Transverse colon (tissue), 4 donors: ENCODE results near the gene SIGLEC1. TPM values are rescaled to one million over a fixed set of nuclear protein-coding genes. Genes with fewer than 3 reads are reported as not detected.

Source experiments
- DNase-seq: peaks from one replicate; pipeline ENCODE4 v3.0.0-alpha.2; 2019
- H3K27ac ChIP-seq, 4 donors: fragments of 200-600 bp; sonication (generic); 2 replicates each; pipeline ENCODE4 v1.5.1; 2016 to 2018; ENCODE audit warnings: inconsistent platforms in 4 of 4
- H3K27me3 ChIP-seq: fragments of 200-600 bp; sonication (generic); 2 replicates; pipeline ENCODE4 v1.5.1; 2017; ENCODE audit warnings: inconsistent platforms
- H3K36me3 ChIP-seq, 4 donors: fragments of 200-600 bp; sonication (generic); 2 replicates each; pipeline ENCODE4 v1.5.1; 2017 to 2019; ENCODE audit warnings: inconsistent platforms in 4 of 4
- H3K4me1 ChIP-seq, 4 donors: fragments of 200-600 bp; sonication (generic); 2 replicates each; pipeline ENCODE4 v1.5.1; 2017 to 2020; ENCODE audit warnings: inconsistent platforms in 4 of 4
- H3K4me3 ChIP-seq, 4 donors: fragments of 200-600 bp; sonication (generic); 1 replicate in 1 of 4; 2 replicates in 3 of 4; pipeline versions ENCODE4 v1.5.1 to v1.6.1; 2017 to 2019; ENCODE audit warnings: inconsistent platforms in 4 of 4
- H3K9me3 ChIP-seq, 2 donors: fragments of 200-600 bp; sonication (generic); 2 replicates each; pipeline ENCODE4 v1.5.1; 2017 to 2019; ENCODE audit warnings: inconsistent platforms in 2 of 2
- CTCF ChIP-seq, 5 experiments: fragments of 200-600 bp in 3 of 5; fragments of 450-650 bp in 2 of 5; sonication (generic) in 3 of 5; IDR thresholded peaks; 1 replicate in 2 of 5; 2 replicates in 3 of 5; pipeline ENCODE4 v1.5.1; 2016 to 2017; ENCODE audit warnings: antibody characterized with exemption in 5 of 5, inconsistent platforms in 3 of 5, mild to moderate bottlenecking in 2 of 5, moderate library complexity in 1 of 5
- EP300 ChIP-seq: sonication (generic); formaldehyde crosslinking; IDR thresholded peaks from one replicate; pipeline ENCODE4 v1.6.1; 2017; ENCODE audit warnings: antibody characterized with exemption, low read depth
- POLR2A ChIP-seq: fragments of 450-650 bp; IDR thresholded peaks from one replicate; pipeline ENCODE4 v1.6.1; 2016; ENCODE audit warnings: antibody characterized with exemption, mild to moderate bottlenecking, moderate library complexity
- POLR2AphosphoS5 ChIP-seq, 3 donors: sonication (generic); formaldehyde crosslinking; IDR thresholded peaks; one replicate each; pipeline ENCODE4 v1.6.1; 2016; ENCODE audit warnings: antibody characterized with exemption in 3 of 3
- WGBS, 2 donors: methylation state at CpG; one replicate each; pipeline ENCODE4 v1.1.5; 2018; ENCODE audit warnings: low coverage in 1 of 2; 5-methylcytosine and 5-hydroxymethylcytosine counted together
- in situ Hi-C, 4 donors: fragments of 200-750 bp; cut with MboI; loops; one replicate each; pipeline versions ENCODE4 v1.15.0 to v1.15.1; 2017; ENCODE audit warnings: low sequenced_read_pairs in 3 of 4, low pct_ligation_motif_present in 1 of 4, low pct_unique_long_range_greater_than_20kb in 1 of 4
- intact Hi-C: fragments of 100-400 bp; cut with DNase I; formaldehyde crosslinking; loops from one replicate; pipeline ENCODE4 v1.15.1; 2023; ENCODE audit warnings: low total_unique reads
- total RNA-seq, 4 donors: library from RNA; depleted of rRNA; stranded (reverse); fragments of >200 nt; gene quantifications; one replicate each; pipeline ENCODE4 v1.1.0, GENCODE V29; 2016

The SIGLEC1 gene
- total RNA-seq, 4 donors from 2014 or later: 2.2 to 17.6 (median 7.9) TPM

GRCh38 chr20:3731944-3732326 lies 19.5 kb upstream of the SIGLEC1 start:
- Histone ChIP-seq H3K36me3 (no peaks in the 10 kb centered on the region), H3K4me1 (peaks cover 0 to 13% (median 8%) of the 10 kb centered on the region in 4 donors), H3K27ac (peak overlapping the region in 2 of 4 donors; percentile 12 to 53), H3K27me3 (peaks cover 33% of the 10 kb centered on the region), H3K9me3 (no peaks in the 10 kb centered on the region), H3K4me3 (no peak overlapping the region)
- intact Hi-C loops (no loop called here), in situ Hi-C loops (no loop called here)
- WGBS, 2 donors: 79% methylated on average over 14 of the region's 16 CpGs; no CpG with 5 or more reads in 1 of the 2 donors
- DNase-seq: no peak
- no peak for TF ChIP-seq EP300
- TF ChIP-seq POLR2A: no peak
- TF ChIP-seq CTCF (IDR thresholded peaks at IDR 0.05): no peak
- TF ChIP-seq POLR2AphosphoS5 (IDR thresholded peaks at IDR 0.05): no peak

GRCh38 chr20:3730803-3731672 lies 18.6 kb upstream of the SIGLEC1 start:
- no peak overlapping the region for H3K27ac ChIP-seq

GRCh38 chr20:3729811-3730540 lies 17.6 kb upstream of the SIGLEC1 start:
- in situ Hi-C loops (no loop called here), intact Hi-C loops (no loop called here)
- peaks cover 0 to 12% (median 8%) of the 10 kb centered on the region in 4 donors for H3K4me1 ChIP-seq
- no peak overlapping the region for H3K27ac ChIP-seq
- no peak for DNase-seq
- 66 to 82% methylated on average over 3 to 8 of the region's 8 CpGs for WGBS, 2 donors
- TF ChIP-seq POLR2AphosphoS5 (IDR thresholded peaks at IDR 0.05) (no peak), CTCF (IDR thresholded peaks at IDR 0.05) (no peak), POLR2A (no peak), EP300 (no peak)
- no peaks in the 10 kb centered on the region for H3K9me3 ChIP-seq
- peaks cover 46% of the 10 kb centered on the region for H3K27me3 ChIP-seq
- no peak overlapping the region for H3K4me3 ChIP-seq
- no peaks in the 10 kb centered on the region for H3K36me3 ChIP-seq

More at GRCh38 chr20:3730803-3731672, 18.6 kb upstream of the SIGLEC1 start:
- 78 to 84% methylated on average over 5 to 12 of the region's 12 CpGs for WGBS, 2 donors
- in situ Hi-C loops: no loop called here
- H3K9me3 ChIP-seq: no peaks in the 10 kb centered on the region
- DNase-seq: no peak
- intact Hi-C loops: no loop called here
- no peaks in the 10 kb centered on the region for H3K36me3 ChIP-seq
- peaks cover 0 to 13% (median 8%) of the 10 kb centered on the region in 4 donors for H3K4me1 ChIP-seq
- TF ChIP-seq CTCF (IDR thresholded peaks at IDR 0.05) (no peak), EP300 (no peak), POLR2AphosphoS5 (IDR thresholded peaks at IDR 0.05) (no peak), POLR2A (no peak)
- H3K4me3 ChIP-seq: no peak overlapping the region
- peaks cover 41% of the 10 kb centered on the region for H3K27me3 ChIP-seq

- H3K27ac ChIP-seq: no peak overlapping the region
- peaks cover 0 to 6% (median 5%) of the 10 kb centered on the region in 4 donors for H3K4me1 ChIP-seq
- in situ Hi-C loops (no loop called here), intact Hi-C loops (no loop called here)
- no peaks in the 10 kb centered on the region for H3K36me3 ChIP-seq
- H3K4me3 ChIP-seq: no peak overlapping the region
- no peak for DNase-seq
- WGBS, 2 donors: 88% methylated on average over 6 of the region's 6 CpGs; no CpG with 5 or more reads in 1 of the 2 donors
- no peak for TF ChIP-seq CTCF (IDR thresholded peaks at IDR 0.05)
- TF ChIP-seq EP300: no peak
- TF ChIP-seq POLR2A: no peak
- no peak for TF ChIP-seq POLR2AphosphoS5 (IDR thresholded peaks at IDR 0.05)
- H3K27me3 ChIP-seq: peaks cover 46% of the 10 kb centered on the region
- H3K9me3 ChIP-seq: no peaks in the 10 kb centered on the region
These were observed 17.0 kb upstream of the SIGLEC1 start for GRCh38 chr20:3729378-3729777.
